ENCODE data around the gene MSI2.

Gene MSI2

GRCh38 chr17:57670769-57671569 lies 414.6 kb downstream of the MSI2 start:
- no peak for DNase-seq (ENCODE audit: low read depth in 4 of 4, low spot score in 1 of 4)

- DNase-seq (ENCODE audit: low read depth in 4 of 4, low spot score in 1 of 4): peak; percentile 29 to 53 (median 41)
Observed at GRCh38 chr17:57671667-57672632, 415.6 kb downstream of the MSI2 start.

- DNase-seq (ENCODE audit: low read depth in 4 of 4, low spot score in 1 of 4): no peak
Observed at GRCh38 chr17:57672971-57673370, 416.6 kb downstream of the MSI2 start.

GRCh38 chr17:57674894-57675293 lies 418.6 kb downstream of the MSI2 start:
- no peak for DNase-seq (ENCODE audit: low read depth in 4 of 4, low spot score in 1 of 4)

- no peak for DNase-seq (ENCODE audit: low read depth in 4 of 4, low spot score in 1 of 4)
Observed at GRCh38 chr17:57675427-57676387, 419.4 kb downstream of the MSI2 start.

GRCh38 chr17:57676543-57676942 lies 420.2 kb downstream of the MSI2 start:
- no peak for DNase-seq (ENCODE audit: low read depth in 4 of 4, low spot score in 1 of 4)

- DNase-seq (ENCODE audit: low read depth in 4 of 4, low spot score in 1 of 4): no peak
Observed at GRCh38 chr17:57677301-57677700, 421.0 kb downstream of the MSI2 start.

GRCh38 chr17:57677858-57678257 lies 421.5 kb downstream of the MSI2 start:
- no peak for DNase-seq (ENCODE audit: low read depth in 4 of 4, low spot score in 1 of 4)

GRCh38 chr17:57678393-57678792 lies 422.1 kb downstream of the MSI2 start:
- DNase-seq (ENCODE audit: low read depth in 4 of 4, low spot score in 1 of 4): no peak

- no peak for DNase-seq (ENCODE audit: low read depth in 4 of 4, low spot score in 1 of 4)
Observed at GRCh38 chr17:57679356-57679755, 423.0 kb downstream of the MSI2 start.

- DNase-seq (ENCODE audit: low read depth in 4 of 4, low spot score in 1 of 4): no peak
Observed at GRCh38 chr17:57679906-57680695, 423.8 kb downstream of the MSI2 start.

GRCh38 chr17:57682701-57683100 lies 426.4 kb downstream of the MSI2 start:
- no peak for DNase-seq (ENCODE audit: low read depth in 4 of 4, low spot score in 1 of 4)

GRCh38 chr17:57684711-57685498 lies 428.6 kb downstream of the MSI2 start:
- DNase-seq (ENCODE audit: low read depth in 4 of 4, low spot score in 1 of 4): no peak

GRCh38 chr17:57685499-57686132 lies 429.3 kb downstream of the MSI2 start:
- no peak for DNase-seq (ENCODE audit: low read depth in 4 of 4, low spot score in 1 of 4)

- DNase-seq (ENCODE audit: low read depth in 4 of 4, low spot score in 1 of 4): no peak
Observed at GRCh38 chr17:57687642-57688041, 431.3 kb downstream of the MSI2 start.

GRCh38 chr17:57689254-57689653 lies 432.9 kb downstream of the MSI2 start:
- DNase-seq (ENCODE audit: low read depth in 4 of 4, low spot score in 1 of 4): no peak

- DNase-seq (ENCODE audit: low read depth in 4 of 4, low spot score in 1 of 4): no peak
Observed at GRCh38 chr17:57691939-57692338, 435.6 kb downstream of the MSI2 start.

- no peak for DNase-seq (ENCODE audit: low read depth in 4 of 4, low spot score in 1 of 4)
Observed at GRCh38 chr17:57692770-57693169, 436.4 kb downstream of the MSI2 start.

GRCh38 chr17:57694051-57694450 lies 437.7 kb downstream of the MSI2 start:
- no peak for DNase-seq (ENCODE audit: low read depth in 4 of 4, low spot score in 1 of 4)
